ENCODE data around the gene PEX14. TPM values are rescaled to one million over a fixed set of nuclear protein-coding genes. Genes with fewer than 3 reads are reported as not detected.

PEX14 gene
- total RNA-seq, 1 donor from 2014 or later: 21.6 TPM

DNA sequence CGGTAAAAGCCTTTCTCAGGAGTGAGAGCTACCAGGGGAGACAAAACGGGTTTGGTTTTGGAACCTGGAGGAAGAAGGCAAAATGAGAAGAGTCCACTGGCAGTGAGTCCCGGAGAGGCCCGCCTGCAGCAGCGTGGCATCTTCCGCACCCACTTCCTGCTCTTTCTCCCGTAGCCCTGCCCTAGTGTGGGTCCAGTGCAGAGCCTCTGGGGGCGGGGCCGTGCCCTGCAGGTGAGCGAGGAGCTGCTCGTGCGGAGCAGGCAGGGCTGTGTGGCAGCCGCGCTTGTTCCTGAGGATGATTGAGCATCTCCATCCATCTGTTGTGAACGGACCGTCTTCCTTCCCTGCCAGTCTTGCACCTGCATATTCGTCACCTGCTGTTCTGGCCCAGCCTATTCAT lies 66.5 kb downstream of the PEX14 start:
- no peak overlapping the region for H3K27ac ChIP-seq
- no peak overlapping the region for H3K4me3 ChIP-seq
- no peak for DNase-seq (ENCODE audit: extremely low spot score in 2 of 2)
- intact Hi-C loops (cut with DNase I): no loop called here
- H3K36me3 ChIP-seq: peaks cover 0 to 9% of the 10 kb centered on the region in 2 donors
- no peaks in the 10 kb centered on the region for H3K27me3 ChIP-seq
- TF ChIP-seq, protein P1, sequence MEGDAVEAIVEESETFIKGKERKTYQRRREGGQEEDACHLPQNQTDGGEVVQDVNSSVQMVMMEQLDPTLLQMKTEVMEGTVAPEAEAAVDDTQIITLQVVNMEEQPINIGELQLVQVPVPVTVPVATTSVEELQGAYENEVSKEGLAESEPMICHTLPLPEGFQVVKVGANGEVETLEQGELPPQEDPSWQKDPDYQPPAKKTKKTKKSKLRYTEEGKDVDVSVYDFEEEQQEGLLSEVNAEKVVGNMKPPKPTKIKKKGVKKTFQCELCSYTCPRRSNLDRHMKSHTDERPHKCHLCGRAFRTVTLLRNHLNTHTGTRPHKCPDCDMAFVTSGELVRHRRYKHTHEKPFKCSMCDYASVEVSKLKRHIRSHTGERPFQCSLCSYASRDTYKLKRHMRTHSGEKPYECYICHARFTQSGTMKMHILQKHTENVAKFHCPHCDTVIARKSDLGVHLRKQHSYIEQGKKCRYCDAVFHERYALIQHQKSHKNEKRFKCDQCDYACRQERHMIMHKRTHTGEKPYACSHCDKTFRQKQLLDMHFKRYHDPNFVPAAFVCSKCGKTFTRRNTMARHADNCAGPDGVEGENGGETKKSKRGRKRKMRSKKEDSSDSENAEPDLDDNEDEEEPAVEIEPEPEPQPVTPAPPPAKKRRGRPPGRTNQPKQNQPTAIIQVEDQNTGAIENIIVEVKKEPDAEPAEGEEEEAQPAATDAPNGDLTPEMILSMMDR (IDR thresholded peaks at IDR 0.05): no peak
- no peak for TF ChIP-seq POLR2AphosphoS5 (IDR thresholded peaks at IDR 0.05; ENCODE audit: insufficient read depth in 1 of 2, low read depth in 1 of 2)
- TF ChIP-seq POLR2A (IDR thresholded peaks at IDR 0.05): no peak
- no peaks in the 10 kb centered on the region for H3K9me3 ChIP-seq
- H3K4me1 ChIP-seq: no peaks in the 10 kb centered on the region

DNA sequence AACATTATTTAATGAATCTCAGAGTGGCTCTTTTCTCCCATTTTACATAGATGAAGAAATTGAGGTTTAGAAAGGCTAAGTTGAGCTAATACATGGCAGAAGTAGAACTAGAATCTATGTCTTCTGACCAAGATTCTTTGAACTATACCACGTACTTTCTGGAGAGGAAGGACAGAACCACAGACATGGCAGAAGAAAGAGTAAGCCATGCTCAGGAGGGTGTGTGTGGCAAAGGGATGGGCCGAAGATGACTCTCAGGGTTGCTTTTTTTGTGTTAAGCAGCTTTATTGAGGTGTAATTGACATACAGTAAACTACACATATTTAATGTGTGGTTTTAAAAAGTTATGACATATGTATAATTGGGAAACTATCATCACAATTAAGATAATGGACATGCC lies 69.5 kb downstream of the PEX14 start:
- H3K27me3 ChIP-seq: no peaks in the 10 kb centered on the region
- no peaks in the 10 kb centered on the region for H3K9me3 ChIP-seq
- no peaks in the 10 kb centered on the region for H3K4me1 ChIP-seq
- intact Hi-C loops (cut with DNase I): no loop called here
- TF ChIP-seq, protein P1 (IDR thresholded peaks at IDR 0.05): no peak
- no peak for TF ChIP-seq POLR2AphosphoS5 (IDR thresholded peaks at IDR 0.05; ENCODE audit: insufficient read depth in 1 of 2, low read depth in 1 of 2)
- TF ChIP-seq POLR2A (IDR thresholded peaks at IDR 0.05): no peak
- no peak for DNase-seq (ENCODE audit: extremely low spot score in 2 of 2)
- no peak overlapping the region for H3K4me3 ChIP-seq
- peaks cover 0 to 5% of the 10 kb centered on the region in 2 donors for H3K36me3 ChIP-seq
- H3K27ac ChIP-seq: no peak overlapping the region

DNA sequence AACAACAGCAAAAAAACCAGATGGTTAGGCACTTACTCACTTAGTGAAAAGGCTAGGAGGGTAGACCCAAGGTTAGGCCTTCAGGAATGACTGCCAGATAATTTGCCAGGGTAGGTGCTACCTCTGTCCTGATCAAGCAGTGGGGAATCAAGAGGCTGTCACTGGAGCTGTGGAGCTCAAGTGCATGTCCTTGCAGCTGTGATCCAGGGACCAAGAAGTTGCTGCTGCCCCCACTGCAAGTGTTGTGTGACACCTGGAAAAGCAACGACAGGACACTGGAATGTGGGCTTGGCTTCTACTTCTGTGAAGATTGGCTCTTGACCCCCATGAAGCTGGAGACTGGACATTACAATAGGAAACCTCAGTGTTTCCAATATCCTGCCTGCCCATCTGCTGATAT lies 72.1 kb downstream of the PEX14 start:
- Histone ChIP-seq H3K9me3 (no peaks in the 10 kb centered on the region), H3K27ac (no peak overlapping the region), H3K27me3 (no peaks in the 10 kb centered on the region), H3K36me3 (no peaks in the 10 kb centered on the region), H3K4me1 (no peaks in the 10 kb centered on the region), H3K4me3 (no peak overlapping the region)
- no peak for DNase-seq (ENCODE audit: extremely low spot score in 2 of 2)
- intact Hi-C loops (cut with DNase I): no loop called here
- TF ChIP-seq POLR2AphosphoS5 (IDR thresholded peaks at IDR 0.05; ENCODE audit: insufficient read depth in 1 of 2, low read depth in 1 of 2) (no peak), POLR2A (IDR thresholded peaks at IDR 0.05) (no peak)
- TF ChIP-seq, protein P1 (IDR thresholded peaks at IDR 0.05): no peak

DNA sequence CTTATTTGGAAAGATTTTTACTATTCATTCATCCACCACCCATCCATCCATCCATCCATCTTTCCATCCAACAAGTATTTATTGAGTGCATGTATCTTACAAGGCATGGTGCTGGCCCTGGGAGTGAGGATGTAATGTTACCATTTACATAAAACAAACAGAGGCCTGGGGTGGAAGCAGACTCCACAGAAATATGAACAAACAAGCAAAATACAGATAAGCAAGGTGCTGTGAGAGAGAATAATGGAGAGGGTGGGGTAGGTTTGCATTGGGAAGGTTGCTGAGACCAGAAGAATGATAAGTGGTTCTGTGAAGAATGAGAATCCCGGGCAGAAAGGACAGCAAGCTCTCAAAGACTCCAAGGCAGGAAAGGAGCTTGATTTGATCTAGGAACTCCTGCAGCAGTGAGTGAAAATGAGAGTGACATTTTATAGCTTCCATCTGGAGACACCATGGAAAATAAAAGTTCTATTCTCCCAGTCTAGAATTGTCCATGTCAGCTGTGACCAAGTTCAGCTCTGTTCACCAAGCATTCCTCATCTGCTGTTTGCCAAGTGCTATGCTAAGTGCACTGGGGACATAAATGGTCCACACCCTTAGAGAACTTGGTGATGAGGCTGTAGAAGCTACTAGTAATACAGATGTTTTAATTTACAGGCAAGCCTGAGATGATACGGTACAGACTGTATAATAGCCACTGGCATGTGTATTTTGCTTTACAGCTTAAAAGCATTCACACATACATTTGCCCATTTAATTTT lies 75.3 kb downstream of the PEX14 start:
- no peak overlapping the region for H3K27ac ChIP-seq
- H3K4me1 ChIP-seq: no peaks in the 10 kb centered on the region
- H3K27me3 ChIP-seq: no peaks in the 10 kb centered on the region
- no peaks in the 10 kb centered on the region for H3K36me3 ChIP-seq
- H3K4me3 ChIP-seq: no peak overlapping the region
- no peaks in the 10 kb centered on the region for H3K9me3 ChIP-seq
- intact Hi-C loops (cut with DNase I): no loop called here
- no peak for DNase-seq (ENCODE audit: extremely low spot score in 2 of 2)
- TF ChIP-seq POLR2A (IDR thresholded peaks at IDR 0.05) (no peak), POLR2AphosphoS5 (IDR thresholded peaks at IDR 0.05; ENCODE audit: insufficient read depth in 1 of 2, low read depth in 1 of 2) (no peak)
- TF ChIP-seq, protein P1 (IDR thresholded peaks at IDR 0.05): no peak

DNA sequence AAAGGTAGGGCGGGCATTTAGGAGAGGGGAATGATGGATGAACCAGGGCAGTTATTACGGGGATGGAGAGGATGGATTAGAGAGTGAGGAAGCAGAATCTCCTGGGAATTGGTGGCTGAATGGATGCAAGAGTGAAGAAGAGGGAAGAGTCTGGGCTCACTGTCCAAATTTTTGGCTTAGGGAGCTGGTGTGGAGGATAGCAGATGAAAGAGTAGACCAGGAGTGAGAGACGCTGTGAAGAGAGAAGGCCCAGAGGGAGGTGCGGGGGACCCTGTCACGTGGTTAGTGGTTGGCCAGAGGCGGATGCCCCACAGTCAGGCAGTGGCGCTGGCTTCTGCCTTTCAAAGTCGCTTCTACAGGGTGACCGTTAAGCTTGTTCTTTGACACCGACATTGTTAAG lies 78.4 kb downstream of the PEX14 start:
- no peak for DNase-seq (ENCODE audit: extremely low spot score in 2 of 2)
- intact Hi-C loops (cut with DNase I): no loop called here
- H3K9me3 ChIP-seq: no peaks in the 10 kb centered on the region

More for the DNA sequence above, 78.4 kb downstream of the PEX14 start:
- Histone ChIP-seq H3K4me1 (no peaks in the 10 kb centered on the region), H3K36me3 (no peaks in the 10 kb centered on the region), H3K27ac (no peak overlapping the region), H3K4me3 (no peak overlapping the region), H3K27me3 (no peaks in the 10 kb centered on the region)
- TF ChIP-seq POLR2AphosphoS5 (IDR thresholded peaks at IDR 0.05; ENCODE audit: insufficient read depth in 1 of 2, low read depth in 1 of 2): no peak
- TF ChIP-seq POLR2A (IDR thresholded peaks at IDR 0.05): no peak
- TF ChIP-seq, protein P1 (IDR thresholded peaks at IDR 0.05): no peak
